GM12891 (cell line): Measurements from ENCODE around the gene ACP7.
A peak's percentile ranks its signal among the peaks of the same experiment; 100 is the strongest.

Experiments used
- DNase-seq: peaks from one replicate; pipeline ENCODE4 v3.0.0; 2011; ENCODE audit warnings: low spot score; ENCODE audit not compliant: insufficient read length
- FAIRE-seq: peaks from 2 replicates; lab custom pipeline; 2011; peaks lifted over from hg19 to GRCh38; lab: Jason Lieb, UNC
- PAX5 ChIP-seq: IDR thresholded peaks from 2 replicates; pipeline ENCODE4 v1.6.1; 2011; ENCODE audit warnings: low read length, moderate library complexity, mild to moderate bottlenecking; ENCODE audit not compliant: insufficient read depth, severe bottlenecking
- POLR2A ChIP-seq: IDR thresholded peaks from 2 replicates; pipeline ENCODE4 v1.6.1; 2011; ENCODE audit warnings: low read depth, low read length, control low read depth
- POLR2AphosphoS5 ChIP-seq: IDR thresholded peaks from 2 replicates; pipeline ENCODE4 v1.6.1; 2011; ENCODE audit warnings: low read depth, low read length, control low read depth
- POU2F2 ChIP-seq: IDR thresholded peaks from 2 replicates; pipeline ENCODE4 v1.6.1; 2011; ENCODE audit warnings: low read depth, mild to moderate bottlenecking, control low read depth, low read length, moderate library complexity
- SPI1 ChIP-seq: IDR thresholded peaks from 2 replicates; pipeline ENCODE4 v1.6.1; 2011; ENCODE audit warnings: low read depth, low read length, control low read depth
- TAF1 ChIP-seq: IDR thresholded peaks from 2 replicates; pipeline ENCODE4 v1.6.1; 2011; ENCODE audit warnings: low read depth, low read length, control low read depth

Gene ACP7

GRCh38 chr19:39144290-39145071, 60.3 kb downstream of the ACP7 start:
- peak; percentile 45 for FAIRE-seq
- DNase-seq, result no peak
- TF ChIP-seq TAF1 (no peak), POLR2A (no peak), SPI1 (no peak), POLR2AphosphoS5 (no peak), PAX5 (no peak), POU2F2 (no peak)

GRCh38 chr19:39145180-39145953, 61.2 kb downstream of the ACP7 start:
- DNase-seq, result no peak
- TF ChIP-seq POLR2AphosphoS5, result no peak
- TF ChIP-seq SPI1, result no peak
- TF ChIP-seq PAX5, result no peak
- TF ChIP-seq POLR2A, result no peak
- no peak for TF ChIP-seq POU2F2
- TF ChIP-seq TAF1, result no peak
- no peak for FAIRE-seq

GRCh38 chr19:39146091-39146490, 61.9 kb downstream of the ACP7 start:
- TF ChIP-seq POLR2AphosphoS5 (no peak), POLR2A (no peak), SPI1 (no peak), POU2F2 (no peak), PAX5 (no peak), TAF1 (no peak)
- DNase-seq, result no peak
- FAIRE-seq, result no peak

GRCh38 chr19:39146686-39147450, 62.7 kb downstream of the ACP7 start:
- TF ChIP-seq POLR2AphosphoS5 (no peak), PAX5 (no peak), POLR2A (no peak), SPI1 (no peak), POU2F2 (no peak), TAF1 (no peak)
- no peak for DNase-seq
- no peak for FAIRE-seq

GRCh38 chr19:39147480-39147879, 63.3 kb downstream of the ACP7 start:
- TF ChIP-seq POLR2A (no peak), POU2F2 (no peak), SPI1 (no peak), TAF1 (no peak), POLR2AphosphoS5 (no peak), PAX5 (no peak)
- no peak for FAIRE-seq
- no peak for DNase-seq

GRCh38 chr19:39148939-39149529, 64.9 kb downstream of the ACP7 start:
- no peak for TF ChIP-seq TAF1
- TF ChIP-seq POLR2AphosphoS5, result no peak
- TF ChIP-seq SPI1, result no peak
- TF ChIP-seq PAX5, result no peak
- TF ChIP-seq POLR2A, result no peak
- TF ChIP-seq POU2F2, result no peak
- no peak for FAIRE-seq
- no peak for DNase-seq

- TF ChIP-seq POLR2AphosphoS5 (no peak), PAX5 (no peak), SPI1 (no peak), POLR2A (no peak), POU2F2 (no peak), TAF1 (no peak)
- DNase-seq (no peak), FAIRE-seq (no peak)
These were observed 66.1 kb downstream of the ACP7 start for GRCh38 chr19:39150235-39150634.

GRCh38 chr19:39150807-39151600, 66.8 kb downstream of the ACP7 start:
- TF ChIP-seq POLR2AphosphoS5, result no peak
- TF ChIP-seq POLR2A, result no peak
- no peak for TF ChIP-seq SPI1
- no peak for TF ChIP-seq POU2F2
- no peak for TF ChIP-seq PAX5
- no peak for TF ChIP-seq TAF1
- no peak for DNase-seq
- no peak for FAIRE-seq
